Rectal smooth muscle tissue (tissue), 1 donor: Measurements from ENCODE around the gene GRIN2C.

Experiments used
- H3K27ac ChIP-seq: one replicate; pipeline ENCODE4 v1.7.0; 2013; ENCODE audit warnings: low read depth, low read length, inconsistent platforms
- H3K27me3 ChIP-seq: one replicate; pipeline ENCODE4 v1.7.0; 2013; ENCODE audit warnings: low read length; ENCODE audit not compliant: control insufficient read depth, insufficient read depth
- H3K36me3 ChIP-seq: one replicate; pipeline ENCODE4 v1.7.0; 2013; ENCODE audit warnings: low read length; ENCODE audit not compliant: control insufficient read depth, insufficient read depth
- H3K4me1 ChIP-seq: one replicate; pipeline ENCODE4 v1.7.0; 2013; ENCODE audit warnings: low read length; ENCODE audit not compliant: control insufficient read depth, insufficient read depth
- H3K4me3 ChIP-seq: one replicate; pipeline ENCODE4 v1.7.0; 2013; ENCODE audit warnings: low read length
- H3K9ac ChIP-seq: one replicate; pipeline ENCODE4 v1.7.0; 2013; ENCODE audit warnings: low read length

Gene GRIN2C

GRCh38 chr17:74846621-74847020 lies 13.1 kb downstream of the GRIN2C start:
- Histone ChIP-seq H3K9ac (no peak overlapping the region), H3K27me3 (peaks cover 13% of the 10 kb centered on the region), H3K4me3 (no peak overlapping the region), H3K27ac (no peak overlapping the region), H3K36me3 (no peaks in the 10 kb centered on the region), H3K4me1 (no peaks in the 10 kb centered on the region)

- Histone ChIP-seq H3K27me3 (no peaks in the 10 kb centered on the region), H3K9ac (no peak overlapping the region), H3K27ac (no peak overlapping the region), H3K4me1 (peaks cover 5% of the 10 kb centered on the region), H3K4me3 (no peak overlapping the region), H3K36me3 (no peaks in the 10 kb centered on the region)
Observed at GRCh38 chr17:74843352-74843627, 16.4 kb downstream of the GRIN2C start.

- H3K4me3 ChIP-seq = peak overlapping the region; percentile 50
- H3K9ac ChIP-seq = no peak overlapping the region
- H3K36me3 ChIP-seq = no peaks in the 10 kb centered on the region
- H3K27me3 ChIP-seq = no peaks in the 10 kb centered on the region
- no peak overlapping the region for H3K27ac ChIP-seq
- H3K4me1 ChIP-seq = peaks cover 5% of the 10 kb centered on the region
Observed at GRCh38 chr17:74842599-74843351, 16.9 kb downstream of the GRIN2C start.

GRCh38 chr17:74842146-74842598 lies 17.5 kb downstream of the GRIN2C start:
- Histone ChIP-seq H3K27ac (no peak overlapping the region), H3K4me3 (peak overlapping the region; percentile 50), H3K4me1 (peaks cover 5% of the 10 kb centered on the region)

GRCh38 chr17:74840989-74841666 lies 18.6 kb downstream of the GRIN2C start:
- Histone ChIP-seq H3K36me3 (no peaks in the 10 kb centered on the region), H3K27me3 (no peaks in the 10 kb centered on the region), H3K4me1 (peaks cover 5% of the 10 kb centered on the region), H3K27ac (peak overlapping the region; percentile 23), H3K9ac (no peak overlapping the region), H3K4me3 (no peak overlapping the region)

More at GRCh38 chr17:74842146-74842598, 17.5 kb downstream of the GRIN2C start:
- Histone ChIP-seq H3K9ac (no peak overlapping the region), H3K27me3 (no peaks in the 10 kb centered on the region), H3K36me3 (no peaks in the 10 kb centered on the region)

GRCh38 chr17:74839990-74840852 lies 19.5 kb downstream of the GRIN2C start:
- no peak overlapping the region for H3K27ac ChIP-seq
- no peak overlapping the region for H3K4me3 ChIP-seq
- H3K4me1 ChIP-seq = peaks cover 5% of the 10 kb centered on the region
- H3K36me3 ChIP-seq = no peaks in the 10 kb centered on the region
- no peaks in the 10 kb centered on the region for H3K27me3 ChIP-seq
- no peak overlapping the region for H3K9ac ChIP-seq

GRCh38 chr17:74838274-74838673 lies 21.4 kb downstream of the GRIN2C start:
- Histone ChIP-seq H3K36me3 (no peaks in the 10 kb centered on the region), H3K27me3 (no peaks in the 10 kb centered on the region), H3K4me1 (peaks cover 5% of the 10 kb centered on the region), H3K9ac (no peak overlapping the region), H3K4me3 (no peak overlapping the region), H3K27ac (no peak overlapping the region)

GRCh38 chr17:74836691-74837467 lies 22.8 kb downstream of the GRIN2C start:
- H3K4me1 ChIP-seq = peaks cover 5% of the 10 kb centered on the region
- no peak overlapping the region for H3K4me3 ChIP-seq
- no peak overlapping the region for H3K9ac ChIP-seq
- H3K27me3 ChIP-seq = no peaks in the 10 kb centered on the region
- H3K36me3 ChIP-seq = no peaks in the 10 kb centered on the region
- no peak overlapping the region for H3K27ac ChIP-seq

- H3K4me1 ChIP-seq = peaks cover 5% of the 10 kb centered on the region
- no peak overlapping the region for H3K9ac ChIP-seq
- H3K27me3 ChIP-seq = no peaks in the 10 kb centered on the region
- H3K36me3 ChIP-seq = no peaks in the 10 kb centered on the region
- H3K27ac ChIP-seq = no peak overlapping the region
- H3K4me3 ChIP-seq = no peak overlapping the region
Observed at GRCh38 chr17:74836191-74836590, 23.5 kb downstream of the GRIN2C start.

- Histone ChIP-seq H3K4me3 (no peak overlapping the region), H3K27me3 (no peaks in the 10 kb centered on the region), H3K36me3 (no peaks in the 10 kb centered on the region), H3K27ac (no peak overlapping the region), H3K9ac (no peak overlapping the region), H3K4me1 (no peaks in the 10 kb centered on the region)
Observed at GRCh38 chr17:74833501-74834377, 25.9 kb downstream of the GRIN2C start.

- Histone ChIP-seq H3K27me3 (no peaks in the 10 kb centered on the region), H3K27ac (no peak overlapping the region), H3K4me3 (no peak overlapping the region), H3K36me3 (no peaks in the 10 kb centered on the region), H3K4me1 (no peaks in the 10 kb centered on the region), H3K9ac (no peak overlapping the region)
Observed at GRCh38 chr17:74832421-74832820, 27.3 kb downstream of the GRIN2C start.
